IPS DF 6.9 (cell line): ENCODE data around the gene LRRC46.

Experiments used
- DNase-seq: peaks from one replicate; pipeline ENCODE4 v3.0.0-alpha.2; 2013; ENCODE audit warnings: low read depth, low spot score
- H3K27ac ChIP-seq: one replicate; pipeline ENCODE4 v1.5.1; 2013; ENCODE audit warnings: low read length, control low read depth
- H3K27me3 ChIP-seq: 2 replicates; pipeline ENCODE4 v1.6.1; 2013; ENCODE audit warnings: mild to moderate bottlenecking, low read length; ENCODE audit not compliant: control insufficient read depth, insufficient read depth
- H3K36me3 ChIP-seq: 2 replicates; pipeline ENCODE4 v1.6.1; 2013; ENCODE audit warnings: low read length; ENCODE audit not compliant: control insufficient read depth, insufficient read depth
- H3K4me1 ChIP-seq: 2 replicates; pipeline ENCODE4 v1.6.1; 2013; ENCODE audit warnings: low read length; ENCODE audit not compliant: control insufficient read depth, insufficient read depth
- H3K4me3 ChIP-seq: 2 replicates; pipeline ENCODE4 v1.5.1; 2013; ENCODE audit warnings: mild to moderate bottlenecking, low read length
- H3K9me3 ChIP-seq: 2 replicates; pipeline ENCODE4 v1.6.1; 2013; ENCODE audit warnings: low read length, inconsistent platforms; ENCODE audit not compliant: control insufficient read depth, insufficient read depth
- WGBS: extraction: QIAGEN DNeasy Blood & Tissue Kit; methylation state at CpG from one replicate; pipeline ENCODE4 v1.1.7; 2013; ENCODE audit warnings: mixed read lengths, missing lambda C conversion rate; ENCODE audit not compliant: insufficient read length, insufficient coverage; 5-methylcytosine and 5-hydroxymethylcytosine counted together

The LRRC46 gene

GRCh38 chr17:47818002-47818695 lies 13.3 kb upstream of the LRRC46 start:
- H3K9me3 ChIP-seq = no peaks in the 10 kb centered on the region
- WGBS = no CpG with 5 or more reads among the region's 11 CpGs
- no peaks in the 10 kb centered on the region for H3K27me3 ChIP-seq
- no peak overlapping the region for H3K27ac ChIP-seq
- no peak overlapping the region for H3K4me3 ChIP-seq
- H3K4me1 ChIP-seq = 0 out of 2 replicates have a peak, but pooled peaks cover 1% of the 10 kb centered on the region
- no peak for DNase-seq
- H3K36me3 ChIP-seq = peaks cover 8% of the 10 kb centered on the region; the same call in 1 of the 2 replicates

DNA sequence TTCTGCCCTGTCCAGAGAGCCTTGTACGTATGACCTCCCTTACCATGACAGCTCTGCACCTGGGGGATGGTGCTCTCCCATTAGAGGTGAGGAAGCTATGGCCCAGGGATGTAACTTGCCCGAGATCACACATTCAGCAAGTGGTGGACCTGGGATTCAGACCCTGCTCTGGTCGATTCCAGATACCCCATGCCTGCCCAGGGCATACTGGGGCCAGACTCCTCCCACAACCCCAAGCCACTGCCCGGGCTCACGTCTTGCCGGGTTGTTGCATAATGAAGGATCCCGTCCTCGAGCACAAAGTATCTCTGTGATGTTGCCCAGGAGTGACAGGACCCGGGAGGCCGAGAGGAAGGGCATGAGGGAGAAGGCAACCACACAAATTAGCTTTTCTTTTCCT lies 12.0 kb upstream of the LRRC46 start:
- Histone ChIP-seq H3K27me3 (no peaks in the 10 kb centered on the region), H3K27ac (no peak overlapping the region), H3K9me3 (no peaks in the 10 kb centered on the region), H3K4me1 (0 out of 2 replicates have a peak, but pooled peaks cover 1% of the 10 kb centered on the region), H3K4me3 (no peak overlapping the region), H3K36me3 (peaks cover 10% of the 10 kb centered on the region; the same call in 1 of the 2 replicates)
- WGBS = no CpG with 5 or more reads among the region's 10 CpGs
- no peak for DNase-seq

GRCh38 chr17:47820033-47820789 lies 11.3 kb upstream of the LRRC46 start:
- H3K36me3 ChIP-seq = peaks cover 10% of the 10 kb centered on the region; the same call in 1 of the 2 replicates
- no CpG with 5 or more reads among the region's 12 CpGs for WGBS
- H3K27ac ChIP-seq = no peak overlapping the region
- 0 out of 2 replicates have a peak, but pooled peaks cover 1% of the 10 kb centered on the region for H3K4me1 ChIP-seq
- no peak for DNase-seq
- H3K4me3 ChIP-seq = no peak overlapping the region
- H3K27me3 ChIP-seq = no peaks in the 10 kb centered on the region
- H3K9me3 ChIP-seq = no peaks in the 10 kb centered on the region

DNA sequence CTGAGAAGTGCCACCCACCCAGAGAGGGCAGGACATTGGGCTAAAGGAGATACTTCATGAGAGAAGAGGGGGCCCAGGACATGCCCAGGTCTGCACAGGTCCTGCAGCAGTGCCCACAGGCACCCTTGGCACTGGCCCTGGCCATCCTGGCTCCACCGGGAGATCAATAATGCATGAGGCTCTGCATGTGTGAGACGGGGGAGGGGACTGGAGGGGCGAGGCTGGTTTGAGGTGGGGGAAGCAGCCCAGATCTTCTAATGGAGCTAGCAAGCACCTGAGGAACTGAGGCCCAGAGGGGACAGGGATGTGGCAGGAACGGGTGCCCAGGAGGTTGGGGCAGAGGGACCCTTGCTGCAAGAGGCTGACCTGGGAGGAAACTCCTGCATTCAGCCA lies 10.4 kb upstream of the LRRC46 start:
- Histone ChIP-seq H3K36me3 (peaks cover 13% of the 10 kb centered on the region; the same call in 1 of the 2 replicates), H3K4me1 (0 out of 2 replicates have a peak, but pooled peaks cover 1% of the 10 kb centered on the region), H3K9me3 (no peaks in the 10 kb centered on the region), H3K27ac (no peak overlapping the region), H3K4me3 (peak overlapping the region; percentile 74; the same call in 1 of the 2 replicates), H3K27me3 (no peaks in the 10 kb centered on the region)
- no CpG with 5 or more reads among the region's 4 CpGs for WGBS
- no peak for DNase-seq

DNA sequence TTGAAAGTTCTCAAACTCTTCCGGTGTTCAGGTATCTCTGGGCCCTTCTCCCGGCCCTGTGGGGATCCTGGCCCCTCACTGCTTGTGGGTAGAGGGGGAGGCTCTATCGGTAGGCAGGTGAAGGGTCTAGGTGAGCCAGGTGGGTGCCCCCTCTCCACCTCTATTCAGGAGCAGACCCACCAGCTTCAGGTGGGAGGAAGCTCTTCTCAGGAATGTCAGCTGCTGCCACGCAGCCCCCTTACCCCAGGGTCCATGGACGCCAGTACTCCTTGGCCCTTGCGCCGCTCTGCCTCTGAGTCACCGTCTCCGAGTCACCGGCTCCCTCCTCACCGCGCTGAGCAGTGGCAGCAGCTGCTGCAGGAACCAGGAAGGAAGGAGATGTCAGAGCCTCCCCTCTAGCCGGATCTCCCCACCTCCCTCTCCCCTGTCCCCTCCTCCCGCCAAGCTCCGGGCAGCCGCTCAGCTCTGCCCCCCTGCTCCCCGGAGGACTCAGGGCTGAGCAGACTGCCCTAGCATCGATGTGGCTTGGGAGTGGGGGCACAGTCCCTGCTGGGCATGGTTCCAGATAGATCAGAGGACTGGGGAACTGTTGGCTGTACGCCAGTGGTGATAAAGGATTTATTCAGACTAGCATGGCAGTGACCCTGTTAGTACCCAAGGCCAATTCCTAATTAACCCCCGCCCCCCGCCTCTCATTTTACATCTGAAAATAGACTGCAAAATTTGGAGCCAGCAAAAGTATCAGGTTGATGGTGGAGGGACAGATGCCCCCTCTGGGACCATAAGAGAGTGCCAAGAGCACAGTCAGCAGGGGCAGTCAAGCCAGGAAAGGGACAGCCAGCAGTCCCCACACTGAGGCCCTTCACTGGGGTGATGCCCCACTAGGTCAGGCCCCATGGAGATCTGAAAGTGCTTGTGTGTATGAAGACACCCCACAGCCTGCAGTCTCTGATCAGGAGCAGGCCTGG lies 9.8 kb upstream of the LRRC46 start, which contains the start of gene OSBPL7:
TSS of gene OSBPL7 (minus strand) at position 371 of the 968 bp plus-strand sequence. CDS start 1,516 bp downstream, outside the sequence.
- no peaks in the 10 kb centered on the region for H3K27me3 ChIP-seq
- peak; percentile 45 for DNase-seq
- H3K9me3 ChIP-seq = no peaks in the 10 kb centered on the region
- peaks cover 13% of the 10 kb centered on the region; the same call in 1 of the 2 replicates for H3K36me3 ChIP-seq
- H3K4me1 ChIP-seq = 0 out of 2 replicates have a peak, but pooled peaks cover 1% of the 10 kb centered on the region
- peak within 1 kb of the TSS; percentile 74 for H3K4me3 ChIP-seq
- H3K27ac ChIP-seq = no peak within 1 kb of the TSS
- WGBS = no CpG with 5 or more reads among the region's 21 CpGs

DNA sequence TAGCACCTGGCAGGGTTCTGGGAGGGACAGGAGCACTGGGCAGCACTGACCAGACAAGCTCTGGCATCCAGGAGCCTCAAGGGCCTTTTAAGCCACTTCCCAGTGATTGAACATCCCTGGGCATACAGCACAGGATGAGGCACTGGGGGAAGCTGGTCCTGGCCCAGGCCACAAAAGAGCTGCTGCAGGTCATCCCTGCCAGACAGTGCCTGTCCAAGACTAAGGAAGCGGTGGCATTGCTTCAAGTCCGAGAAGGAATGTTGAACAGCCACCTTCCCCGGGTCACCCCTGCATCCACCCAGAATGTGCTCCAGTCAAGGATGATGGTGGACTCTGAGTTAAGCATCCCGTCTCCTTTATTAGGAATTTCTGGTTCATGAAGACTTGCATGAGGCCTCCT lies 8.7 kb upstream of the LRRC46 start:
- no peak for DNase-seq
- no CpG with 5 or more reads among the region's 4 CpGs for WGBS
- no peak overlapping the region for H3K4me3 ChIP-seq
- H3K27ac ChIP-seq = no peak overlapping the region
- no peaks in the 10 kb centered on the region for H3K9me3 ChIP-seq
- peaks cover 16% of the 10 kb centered on the region; the same call in 1 of the 2 replicates for H3K36me3 ChIP-seq
- no peaks in the 10 kb centered on the region for H3K27me3 ChIP-seq
- 0 out of 2 replicates have a peak, but pooled peaks cover 1% of the 10 kb centered on the region for H3K4me1 ChIP-seq

GRCh38 chr17:47823519-47823918 lies 8.0 kb upstream of the LRRC46 start:
- WGBS = no CpG with 5 or more reads among the region's 4 CpGs
- peaks cover 16% of the 10 kb centered on the region; the same call in 1 of the 2 replicates for H3K36me3 ChIP-seq

DNA sequence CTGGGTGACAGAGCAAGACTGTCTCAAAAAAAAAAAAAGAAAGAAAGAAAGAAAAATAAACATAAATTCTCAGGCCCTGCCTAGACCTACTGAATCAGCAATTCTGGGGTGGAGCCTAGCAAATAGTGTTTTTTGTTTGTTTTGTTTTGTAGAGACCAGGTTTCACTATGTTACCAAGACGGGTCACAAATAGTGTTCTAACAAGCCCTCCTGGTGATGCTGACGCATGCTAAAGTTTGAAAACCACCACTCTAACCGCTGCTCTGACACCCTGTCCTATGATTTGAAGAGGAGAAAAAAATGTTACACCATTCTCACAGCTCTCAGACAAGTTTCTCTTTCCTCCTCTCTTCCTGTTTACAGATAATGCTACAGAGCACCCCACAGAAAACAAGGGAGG lies 1.6 kb upstream of the LRRC46 start:
- no peak overlapping the region for H3K4me3 ChIP-seq
- H3K36me3 ChIP-seq = peaks cover 14% of the 10 kb centered on the region; the same call in 1 of the 2 replicates
- H3K27ac ChIP-seq = no peak overlapping the region
- DNase-seq = no peak
- WGBS = no CpG with 5 or more reads among the region's 3 CpGs
- no peaks in the 10 kb centered on the region for H3K27me3 ChIP-seq
- H3K9me3 ChIP-seq = no peaks in the 10 kb centered on the region
- no peaks in the 10 kb centered on the region for H3K4me1 ChIP-seq

More at GRCh38 chr17:47823519-47823918, 8.0 kb upstream of the LRRC46 start:
- Histone ChIP-seq H3K27me3 (no peaks in the 10 kb centered on the region), H3K27ac (no peak overlapping the region), H3K4me1 (0 out of 2 replicates have a peak, but pooled peaks cover 1% of the 10 kb centered on the region), H3K9me3 (no peaks in the 10 kb centered on the region), H3K4me3 (no peak overlapping the region)
- no peak for DNase-seq

DNA sequence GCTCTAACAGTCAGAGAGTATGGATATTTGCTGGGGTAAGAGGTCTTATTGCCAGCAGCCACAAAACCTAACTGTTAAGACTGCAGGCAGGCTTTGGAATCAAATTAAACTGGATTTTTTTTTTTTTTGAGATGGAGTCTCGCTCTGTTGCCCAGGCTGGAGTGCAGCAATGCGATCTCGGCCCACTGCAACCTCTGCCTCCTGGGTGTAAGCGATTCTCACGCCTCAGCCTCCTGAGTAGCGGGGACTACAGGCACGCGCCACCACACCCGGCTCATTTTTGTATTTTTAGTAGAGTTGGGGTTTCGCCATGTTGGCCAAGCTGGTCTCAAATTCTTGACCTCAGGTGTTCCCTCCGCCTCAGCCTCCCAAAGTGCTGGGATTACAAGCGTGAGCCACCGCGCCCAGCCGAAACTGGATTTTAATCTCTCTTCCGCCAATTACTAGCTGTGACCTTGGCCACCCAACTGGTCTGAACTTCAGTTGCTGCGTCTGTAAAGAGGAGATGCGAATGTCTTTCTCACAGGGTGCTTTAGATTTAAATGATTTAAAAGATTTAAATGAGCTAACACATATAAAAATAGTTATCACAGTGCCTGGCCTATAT lies 971 bp upstream of the LRRC46 start:
- Histone ChIP-seq H3K36me3 (peaks cover 12% of the 10 kb centered on the region; the same call in 1 of the 2 replicates), H3K4me1 (no peaks in the 10 kb centered on the region), H3K27me3 (no peaks in the 10 kb centered on the region), H3K4me3 (peak overlapping the region; percentile 87; the same call in 1 of the 2 replicates), H3K27ac (no peak overlapping the region), H3K9me3 (no peaks in the 10 kb centered on the region)
- no peak for DNase-seq
- no CpG with 5 or more reads among the region's 18 CpGs for WGBS
